Smooth muscle cell (in vitro differentiated cells): ENCODE results near the gene KRTAP12-1. TPM values are rescaled to one million over a fixed set of nuclear protein-coding genes. Genes with fewer than 3 reads are reported as not detected.
"Not testable (repeated sequence)": the region's sequence is repeated elsewhere in the genome, so short reads cannot be mapped to it uniquely, and the experiment has no call there.

ENCODE experiments used
- DNase-seq: peaks from one replicate; lab custom pipeline; 2025; ENCODE audit not compliant: unreplicated experiment; lab: John Stamatoyannopoulos, UW
- H2AFZ ChIP-seq: fragments of 200-600 bp; sonication (generic); 2 replicates; pipeline ENCODE4 v1.6.0; 2016; ENCODE audit warnings: antibody characterized with exemption, low read depth, mild to moderate bottlenecking
- H3F3A ChIP-seq: fragments of 200-600 bp; sonication (generic); 2 replicates; pipeline ENCODE4 v1.6.0; 2017; ENCODE audit warnings: antibody characterized with exemption, low read depth
- H3K27ac ChIP-seq: fragments of 200-600 bp; sonication (generic); 2 replicates; pipeline ENCODE4 v1.5.1; 2016; ENCODE audit warnings: low read depth, mild to moderate bottlenecking
- H3K27me3 ChIP-seq: fragments of 200-600 bp; sonication (generic); 2 replicates; pipeline ENCODE4 v1.6.1; 2016; ENCODE audit warnings: low read depth, mild to moderate bottlenecking
- H3K36me3 ChIP-seq: fragments of 200-600 bp; sonication (generic); 2 replicates; pipeline ENCODE4 v1.5.1; 2016; ENCODE audit warnings: low read depth
- H3K4me1 ChIP-seq: fragments of 200-600 bp; sonication (generic); 2 replicates; pipeline ENCODE4 v1.5.1; 2016; ENCODE audit warnings: low read depth
- H3K4me2 ChIP-seq: fragments of 200-600 bp; sonication (generic); 2 replicates; pipeline ENCODE4 v1.6.0; 2016; ENCODE audit warnings: mild to moderate bottlenecking
- H3K4me3 ChIP-seq: fragments of 200-600 bp; sonication (generic); 2 replicates; pipeline ENCODE4 v1.5.1; 2016; ENCODE audit warnings: mild to moderate bottlenecking
- H3K79me2 ChIP-seq: fragments of 200-600 bp; sonication (generic); 2 replicates; pipeline ENCODE4 v1.6.0; 2016; ENCODE audit warnings: low read depth, mild to moderate bottlenecking
- H3K9ac ChIP-seq: fragments of 200-600 bp; sonication (generic); 2 replicates; pipeline ENCODE4 v1.6.0; 2016; ENCODE audit warnings: low read depth
- H3K9me3 ChIP-seq: fragments of 200-600 bp; sonication (generic); replicated peaks from 2 replicates; pipeline ENCODE4 v1.5.1; 2016; ENCODE audit warnings: low read depth
- H4K20me1 ChIP-seq: fragments of 200-600 bp; sonication (generic); 2 replicates; pipeline ENCODE4 v1.6.0; 2016; ENCODE audit warnings: low read depth
- CTCF ChIP-seq: fragments of 200-600 bp; sonication (generic); IDR thresholded peaks from 2 replicates; pipeline ENCODE4 v1.5.1; 2017; ENCODE audit warnings: borderline replicate concordance, mild to moderate bottlenecking, antibody characterized with exemption; ENCODE audit not compliant: insufficient read depth, poor library complexity, severe bottlenecking
- WGBS: methylation state at CpG from one replicate; pipeline ENCODE4 v1.1.7; 2016; ENCODE audit warnings: low lambda C conversion rate; 5-methylcytosine and 5-hydroxymethylcytosine counted together
- polyA plus RNA-seq: library from polyadenylated mRNA; unstranded; fragments of >200 nt; fragmentation: Nextera tagmentation; extraction: Ambion mirVana; gene quantifications from 2 replicates; pipeline ENCODE4 v1.2.1, GENCODE V29; 2016
- total RNA-seq: library from RNA; depleted of rRNA; stranded (reverse); fragments of >200 nt; gene quantifications from 2 replicates; pipeline ENCODE4 v1.2.3, GENCODE V29; 2014

KRTAP12-1 gene
- total and polyA plus RNA-seq, 2 experiments from 2014 or later = not detected

- no peaks in the 10 kb centered on the region for H3K9me3 ChIP-seq
- H3K27me3 ChIP-seq = no peaks in the 10 kb centered on the region
- H3K27ac ChIP-seq = no peak overlapping the region
- no peak for TF ChIP-seq CTCF
- peaks cover 14% of the 10 kb centered on the region for H3F3A ChIP-seq
- H3K4me1 ChIP-seq = peaks cover 12% of the 10 kb centered on the region
- WGBS = 88% methylated on average over 11 of the region's 11 CpGs
- no peak overlapping the region for H2AFZ ChIP-seq
- H3K4me2 ChIP-seq = no peak overlapping the region
- no peaks in the 10 kb centered on the region for H4K20me1 ChIP-seq
- no peaks in the 10 kb centered on the region for H3K79me2 ChIP-seq
- DNase-seq = no peak
- H3K36me3 ChIP-seq = no peaks in the 10 kb centered on the region
- H3K4me3 ChIP-seq = no peak overlapping the region
- no peak overlapping the region for H3K9ac ChIP-seq
These were observed 5.7 kb upstream of the KRTAP12-1 start for GRCh38 chr21:44687671-44688070.

- no peaks in the 10 kb centered on the region for H3K36me3 ChIP-seq
- H3K27me3 ChIP-seq = no peaks in the 10 kb centered on the region
- no peak for DNase-seq
- no peak overlapping the region for H2AFZ ChIP-seq
- H3K9me3 ChIP-seq = no peaks in the 10 kb centered on the region
- H3K9ac ChIP-seq = no peak overlapping the region
- no peak overlapping the region for H3K4me2 ChIP-seq
- H3K4me1 ChIP-seq = peaks cover 12% of the 10 kb centered on the region
- WGBS = 83% methylated on average over 25 of the region's 25 CpGs
- H3F3A ChIP-seq = peaks cover 7% of the 10 kb centered on the region
- H3K4me3 ChIP-seq = no peak overlapping the region
- H3K27ac ChIP-seq = no peak overlapping the region
- no peaks in the 10 kb centered on the region for H4K20me1 ChIP-seq
- TF ChIP-seq CTCF = no peak
- no peaks in the 10 kb centered on the region for H3K79me2 ChIP-seq
These were observed 5.0 kb upstream of the KRTAP12-1 start for GRCh38 chr21:44686843-44687561.

- H4K20me1 ChIP-seq = no peaks in the 10 kb centered on the region
- no peaks in the 10 kb centered on the region for H3K36me3 ChIP-seq
- H3K27ac ChIP-seq = no peak overlapping the region
- H3K4me3 ChIP-seq = no peak overlapping the region
- TF ChIP-seq CTCF = no peak
- H3K4me2 ChIP-seq = no peak overlapping the region
- no peaks in the 10 kb centered on the region for H3K9me3 ChIP-seq
- H3K79me2 ChIP-seq = no peaks in the 10 kb centered on the region
- no peaks in the 10 kb centered on the region for H3F3A ChIP-seq
- H2AFZ ChIP-seq = no peak overlapping the region
- H3K27me3 ChIP-seq = no peaks in the 10 kb centered on the region
- no peak overlapping the region for H3K9ac ChIP-seq
- no peak for DNase-seq
- H3K4me1 ChIP-seq = peaks cover 12% of the 10 kb centered on the region
- WGBS = 72% methylated on average over 9 of the region's 14 CpGs
These were observed 4.2 kb upstream of the KRTAP12-1 start for GRCh38 chr21:44686000-44686781.

- H3K79me2 ChIP-seq, H2AFZ ChIP-seq, H4K20me1 ChIP-seq, H3K36me3 ChIP-seq, H3K9ac ChIP-seq, H3K27me3 ChIP-seq, H3K4me3 ChIP-seq, H3K27ac ChIP-seq, DNase-seq, H3F3A ChIP-seq, H3K4me2 ChIP-seq, H3K9me3 ChIP-seq: not testable (repeated sequence)
- H3K4me1 ChIP-seq = peaks cover 12% of the 10 kb centered on the region
- 88% methylated on average over 6 of the region's 6 CpGs for WGBS
These were observed 3.1 kb upstream of the KRTAP12-1 start for GRCh38 chr21:44685050-44685449.
